Uterus (tissue), 4 donors: ENCODE data around the gene GARNL3. TPM values are rescaled to one million over a fixed set of nuclear protein-coding genes. Genes with fewer than 3 reads are reported as not detected.

Experiments
- DNase-seq, 2 donors: peaks; one replicate each; pipeline ENCODE4 v3.0.0-alpha.2; 2019 to 2020
- H3K27ac ChIP-seq, 2 donors: fragments of 200-600 bp; sonication (generic); 1 replicate in 1 of 2; 2 replicates in 1 of 2; pipeline ENCODE4 v1.5.1; 2016 to 2018
- H3K27me3 ChIP-seq, 2 donors: fragments of 200-600 bp; sonication (generic); one replicate each; pipeline ENCODE4 v1.5.1; 2018 to 2019; ENCODE audit warnings: control low read depth in 1 of 2
- H3K36me3 ChIP-seq, 2 donors: fragments of 200-600 bp; sonication (generic); one replicate each; pipeline ENCODE4 v1.5.1; 2019; ENCODE audit warnings: control low read depth in 1 of 2
- H3K4me1 ChIP-seq, 2 donors: fragments of 200-600 bp; sonication (generic); one replicate each; pipeline ENCODE4 v1.5.1; 2018 to 2019; ENCODE audit warnings: control low read depth in 1 of 2
- H3K4me3 ChIP-seq, 2 donors: fragments of 200-600 bp; sonication (generic); 1 replicate in 1 of 2; 2 replicates in 1 of 2; pipeline ENCODE4 v1.5.1; 2018 to 2019; ENCODE audit warnings: mild to moderate bottlenecking in 1 of 2
- H3K9me3 ChIP-seq, 2 donors: fragments of 200-600 bp; sonication (generic); one replicate each; pipeline ENCODE4 v1.5.1; 2019; ENCODE audit warnings: control low read depth in 1 of 2
- CTCF ChIP-seq, 4 experiments: fragments of 200-600 bp in 2 of 4; fragments of 450-650 bp in 2 of 4; sonication (generic) in 2 of 4; IDR thresholded peaks; one replicate each; pipeline ENCODE4 v1.5.1; 2016 to 2019; ENCODE audit warnings: antibody characterized with exemption in 4 of 4, mild to moderate bottlenecking in 2 of 4, moderate library complexity in 1 of 4
- POLR2A ChIP-seq, 2 donors: fragments of 450-650 bp; IDR thresholded peaks; one replicate each; pipeline ENCODE4 v1.6.1; 2016; ENCODE audit warnings: antibody characterized with exemption in 2 of 2, mild to moderate bottlenecking in 1 of 2, moderate library complexity in 1 of 2
- intact Hi-C: fragments of 100-400 bp; cut with DNase I; formaldehyde crosslinking; loops from one replicate; pipeline ENCODE4 v1.15.1; 2023; ENCODE audit warnings: low total_unique reads
- total RNA-seq, 4 donors: library from RNA; depleted of rRNA in 3 of 4; stranded (reverse); fragments of >200 nt in 3 of 4; gene quantifications; one replicate each; pipeline versions ENCODE4 v1.1.0 to v1.2.4, GENCODE V29; 2014 to 2023
- donor health status: DM: yes; HTN: yes; CAD: no.

GARNL3 gene
- total RNA-seq, 4 donors from 2014 or later: 9.7 to 79.7 (median 72.0) TPM

- Histone ChIP-seq H3K27ac (peak overlapping the region in 1 of 2 donors; percentile 44), H3K36me3 (no peaks in the 10 kb centered on the region), H3K27me3 (no peaks in the 10 kb centered on the region), H3K4me3 (no peak overlapping the region), H3K9me3 (no peaks in the 10 kb centered on the region), H3K4me1 (peaks cover 0 to 11% of the 10 kb centered on the region in 2 donors)
- TF ChIP-seq POLR2A (IDR thresholded peaks at IDR 0.05) (no peak), CTCF (IDR thresholded peaks at IDR 0.05) (no peak)
- intact Hi-C loops: no loop called here
- DNase-seq: no peak
Observed at GRCh38 chr9:127395497-127396252, 131.1 kb downstream of the GARNL3 start.

- TF ChIP-seq POLR2A (IDR thresholded peaks at IDR 0.05) (no peak), CTCF (IDR thresholded peaks at IDR 0.05) (no peak)
- intact Hi-C loops: no loop called here
- no peak for DNase-seq
- no peaks in the 10 kb centered on the region for H3K27me3 ChIP-seq
- H3K27ac ChIP-seq: peak overlapping the region in 1 of 2 donors; percentile 44
- no peaks in the 10 kb centered on the region for H3K9me3 ChIP-seq
- H3K4me1 ChIP-seq: peaks cover 0 to 11% of the 10 kb centered on the region in 2 donors
- peak overlapping the region; percentile 30 to 32 for H3K4me3 ChIP-seq
- H3K36me3 ChIP-seq: no peaks in the 10 kb centered on the region
Observed at GRCh38 chr9:127396253-127396807, 131.8 kb downstream of the GARNL3 start.

- Histone ChIP-seq H3K4me1 (peaks cover 0 to 11% of the 10 kb centered on the region in 2 donors), H3K9me3 (no peaks in the 10 kb centered on the region), H3K27ac (peak within 1 kb of the TSS; percentile 63 to 92), H3K36me3 (no peaks in the 10 kb centered on the region), H3K4me3 (peak within 1 kb of the TSS; percentile 70 to 74), H3K27me3 (no peaks in the 10 kb centered on the region)
- intact Hi-C loops: no loop called here
- DNase-seq: peak; percentile 99
- TF ChIP-seq CTCF (IDR thresholded peaks at IDR 0.05) (peak in 2 of 4 experiments; percentile 11 to 54), POLR2A (IDR thresholded peaks at IDR 0.05) (peak; percentile 72 to 89)
Observed at GRCh38 chr9:127396808-127397645, 132.5 kb downstream of the GARNL3 start, which contains the start of gene SLC2A8. Gene SLC2A8, plus strand, starts transcription at chr9:127397169. Its CDS starts 62 bp downstream, at chr9:127397231.

GRCh38 chr9:127397646-127398274 is 133.2 kb downstream of the GARNL3 start:
- Histone ChIP-seq H3K9me3 (no peaks in the 10 kb centered on the region), H3K4me1 (peaks cover 0 to 11% of the 10 kb centered on the region in 2 donors), H3K36me3 (no peaks in the 10 kb centered on the region), H3K4me3 (peak overlapping the region; percentile 70 to 74), H3K27ac (peak overlapping the region; percentile 63 to 92), H3K27me3 (no peaks in the 10 kb centered on the region)
- TF ChIP-seq POLR2A (IDR thresholded peaks at IDR 0.05) (peak in 1 of 2 donors; percentile 30), CTCF (IDR thresholded peaks at IDR 0.05) (peak; percentile 50 to 66 (median 51))
- intact Hi-C loops: no loop called here
- DNase-seq: peak; percentile 48 to 57
